Peyer's patch (tissue), 4 donors: ENCODE data around the gene RUFY4. TPM values are rescaled to one million over a fixed set of nuclear protein-coding genes. Genes with fewer than 3 reads are reported as not detected.
A peak's percentile ranks its signal among the peaks of the same experiment; 100 is the strongest.

ENCODE experiments used
- DNase-seq, 3 donors: peaks; one replicate each; pipeline ENCODE4 v3.0.0-alpha.2; 2017 to 2019
- H3K27ac ChIP-seq, 4 donors: fragments of 200-600 bp; sonication (generic); one replicate each; pipeline ENCODE4 v1.5.1; 2016 to 2019
- H3K27me3 ChIP-seq, 2 donors: fragments of 200-600 bp; sonication (generic); one replicate each; pipeline ENCODE4 v1.5.1; 2019
- H3K36me3 ChIP-seq, 3 donors: fragments of 200-600 bp; sonication (generic); one replicate each; pipeline ENCODE4 v1.5.1; 2016 to 2019
- H3K4me1 ChIP-seq, 4 donors: fragments of 200-600 bp; sonication (generic); one replicate each; pipeline ENCODE4 v1.5.1; 2016 to 2019
- H3K4me3 ChIP-seq, 4 donors: fragments of 200-600 bp; sonication (generic); 1 replicate in 3 of 4; 2 replicates in 1 of 4; pipeline ENCODE4 v1.5.1; 2016 to 2019; ENCODE audit warnings: mild to moderate bottlenecking in 1 of 4
- H3K9me3 ChIP-seq, 4 donors: fragments of 200-600 bp; sonication (generic); one replicate each; pipeline ENCODE4 v1.5.1; 2016 to 2019; ENCODE audit warnings: mild to moderate bottlenecking in 1 of 4
- CTCF ChIP-seq, 6 experiments: fragments of 450-650 bp in 4 of 6; fragments of 200-600 bp in 2 of 6; sonication (generic) in 1 of 6; IDR thresholded peaks; one replicate each; pipeline ENCODE4 v1.5.1; 2017 to 2019; ENCODE audit warnings: antibody characterized with exemption in 6 of 6, mild to moderate bottlenecking in 3 of 6, moderate library complexity in 1 of 6
- POLR2A ChIP-seq, 2 donors: fragments of 450-650 bp; IDR thresholded peaks; one replicate each; pipeline ENCODE4 v1.5.1; 2017; ENCODE audit warnings: antibody characterized with exemption in 2 of 2, mild to moderate bottlenecking in 2 of 2, moderate library complexity in 2 of 2
- total RNA-seq, 4 donors: library from RNA; depleted of rRNA; stranded (reverse); fragments of >200 nt; gene quantifications; one replicate each; pipeline ENCODE4 v1.1.0, GENCODE V29; 2016

The RUFY4 gene
- total RNA-seq, 4 donors from 2014 or later = 0.27 to 5.0 TPM; not detected in 2

GRCh38 chr2:218123986-218124385, 54.9 kb downstream of the RUFY4 start:
- no peaks in the 10 kb centered on the region for H3K36me3 ChIP-seq
- no peaks in the 10 kb centered on the region for H3K9me3 ChIP-seq
- no peaks in the 10 kb centered on the region for H3K27me3 ChIP-seq
- H3K4me3 ChIP-seq = no peak overlapping the region
- no peaks in the 10 kb centered on the region for H3K4me1 ChIP-seq
- no peak for DNase-seq
- TF ChIP-seq CTCF (IDR thresholded peaks at IDR 0.05) (no peak), POLR2A (IDR thresholded peaks at IDR 0.05) (no peak)
- H3K27ac ChIP-seq = no peak overlapping the region

DNA sequence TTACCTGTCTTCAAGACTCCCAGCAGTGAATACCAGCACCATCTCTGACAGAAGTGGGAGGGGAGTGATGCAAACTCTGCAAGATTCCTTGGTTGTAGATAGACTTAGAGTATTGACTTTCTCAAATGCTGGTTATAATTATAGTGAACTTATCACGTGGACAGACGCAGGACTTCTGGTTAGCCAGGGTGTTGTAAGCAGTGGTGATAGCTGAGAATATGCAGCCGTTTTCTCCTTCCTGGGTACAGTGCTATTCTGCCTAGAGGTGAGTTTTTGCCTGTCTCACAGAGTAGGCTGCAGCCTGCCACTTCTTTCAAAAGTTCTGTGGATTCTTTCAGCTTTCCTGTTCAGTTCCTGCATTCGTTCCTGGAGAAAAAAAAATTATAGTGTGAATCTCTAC, 56.0 kb downstream of the RUFY4 start:
- TF ChIP-seq POLR2A (IDR thresholded peaks at IDR 0.05) (no peak), CTCF (IDR thresholded peaks at IDR 0.05) (no peak)

GRCh38 chr2:218125626-218126080, 56.6 kb downstream of the RUFY4 start, which contains the start of gene CXCR2:
Gene CXCR2, plus strand, starts transcription at chr2:218126028. Its CDS starts 8,774 bp downstream, at chr2:218134802.
- no peaks in the 10 kb centered on the region for H3K4me1 ChIP-seq
- H3K27me3 ChIP-seq = no peaks in the 10 kb centered on the region
- no peaks in the 10 kb centered on the region for H3K36me3 ChIP-seq
- no peak within 1 kb of the TSS for H3K27ac ChIP-seq
- TF ChIP-seq CTCF (IDR thresholded peaks at IDR 0.05) (no peak), POLR2A (IDR thresholded peaks at IDR 0.05) (no peak)
- no peak within 1 kb of the TSS for H3K4me3 ChIP-seq
- no peaks in the 10 kb centered on the region for H3K9me3 ChIP-seq
- peak in 1 of 3 donors; percentile 17 for DNase-seq

More for the DNA sequence above, 56.0 kb downstream of the RUFY4 start:
- Histone ChIP-seq H3K27ac (no peak overlapping the region), H3K36me3 (no peaks in the 10 kb centered on the region), H3K27me3 (no peaks in the 10 kb centered on the region), H3K4me3 (no peak overlapping the region), H3K9me3 (no peaks in the 10 kb centered on the region), H3K4me1 (no peaks in the 10 kb centered on the region)
- no peak for DNase-seq

GRCh38 chr2:218127929-218128455, 58.9 kb downstream of the RUFY4 start:
- Histone ChIP-seq H3K36me3 (no peaks in the 10 kb centered on the region), H3K4me3 (no peak overlapping the region), H3K4me1 (no peaks in the 10 kb centered on the region), H3K9me3 (no peaks in the 10 kb centered on the region), H3K27me3 (no peaks in the 10 kb centered on the region), H3K27ac (no peak overlapping the region)
- DNase-seq = no peak
- no peak for TF ChIP-seq POLR2A (IDR thresholded peaks at IDR 0.05)
- no peak for TF ChIP-seq CTCF (IDR thresholded peaks at IDR 0.05)

- Histone ChIP-seq H3K27me3 (no peaks in the 10 kb centered on the region), H3K4me1 (no peaks in the 10 kb centered on the region), H3K9me3 (no peaks in the 10 kb centered on the region), H3K4me3 (no peak overlapping the region), H3K27ac (no peak overlapping the region), H3K36me3 (no peaks in the 10 kb centered on the region)
- TF ChIP-seq POLR2A (IDR thresholded peaks at IDR 0.05) (no peak), CTCF (IDR thresholded peaks at IDR 0.05) (no peak)
- DNase-seq = no peak
Observed at GRCh38 chr2:218128781-218129457, 59.9 kb downstream of the RUFY4 start.
